Measurements from ENCODE around the gene M1AP. TPM values are rescaled to one million over a fixed set of nuclear protein-coding genes. Genes with fewer than 3 reads are reported as not detected.

The M1AP gene
- total RNA-seq, 4 donors from 2014 or later, result 0.19 TPM; not detected in 3

GRCh38 chr2:74534411-74534810 is 113.7 kb downstream of the M1AP start:
- no peak for DNase-seq
- intact Hi-C loops (cut with DNase I), result no loop called here
- TF ChIP-seq CTCF (IDR thresholded peaks at IDR 0.05), result no peak
- no peak for TF ChIP-seq POLR2A (IDR thresholded peaks at IDR 0.05)

DNA sequence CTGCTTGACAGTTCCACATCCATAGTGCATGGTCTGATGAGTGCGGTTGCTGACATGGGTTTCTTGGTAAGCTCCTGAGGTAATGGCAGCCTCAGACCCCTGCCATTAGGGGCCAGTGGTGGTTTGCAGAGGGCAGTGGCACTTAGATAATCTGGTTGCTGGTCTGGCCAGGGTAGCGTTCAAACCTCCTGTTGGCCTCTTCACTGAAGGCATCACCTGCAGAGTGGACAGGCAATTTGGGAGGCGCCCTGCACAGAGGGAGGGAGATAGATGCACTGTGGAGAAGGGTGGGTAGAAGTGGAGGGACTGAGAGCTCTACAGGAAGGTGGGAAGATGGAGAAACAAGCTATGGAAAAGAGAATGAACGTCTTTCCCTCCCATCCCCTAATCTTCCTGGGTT is 114.7 kb downstream of the M1AP start:
- Histone ChIP-seq H3K4me3 (no peak overlapping the region), H3K9me3 (no peaks in the 10 kb centered on the region), H3K27me3 (peaks cover 0 to 13% (median 0%) of the 10 kb centered on the region in 4 donors), H3K36me3 (peaks cover 0 to 18% (median 10%) of the 10 kb centered on the region in 3 donors), H3K27ac (no peak overlapping the region), H3K4me1 (peaks cover 14 to 35% (median 20%) of the 10 kb centered on the region in 3 donors)
- intact Hi-C loops (cut with DNase I), result no loop called here
- DNase-seq, result no peak
- TF ChIP-seq CTCF (IDR thresholded peaks at IDR 0.05), result no peak
- no peak for TF ChIP-seq POLR2A (IDR thresholded peaks at IDR 0.05)
- WGBS, 2 donors, result 71 to 81% methylated on average over 2 to 3 of the region's 4 CpGs

More at GRCh38 chr2:74534411-74534810, 113.7 kb downstream of the M1AP start:
- H3K36me3 ChIP-seq, result peaks cover 0 to 18% (median 10%) of the 10 kb centered on the region in 3 donors
- peaks cover 9 to 29% (median 14%) of the 10 kb centered on the region in 3 donors for H3K4me1 ChIP-seq
- peaks cover 0 to 22% (median 0%) of the 10 kb centered on the region in 4 donors for H3K27me3 ChIP-seq
- WGBS, 2 donors, result 62% methylated on average over 3 of the region's 12 CpGs; no CpG with 5 or more reads in 1 of the 2 donors
- H3K4me3 ChIP-seq, result no peak overlapping the region
- no peaks in the 10 kb centered on the region for H3K9me3 ChIP-seq
- H3K27ac ChIP-seq, result no peak overlapping the region

DNA sequence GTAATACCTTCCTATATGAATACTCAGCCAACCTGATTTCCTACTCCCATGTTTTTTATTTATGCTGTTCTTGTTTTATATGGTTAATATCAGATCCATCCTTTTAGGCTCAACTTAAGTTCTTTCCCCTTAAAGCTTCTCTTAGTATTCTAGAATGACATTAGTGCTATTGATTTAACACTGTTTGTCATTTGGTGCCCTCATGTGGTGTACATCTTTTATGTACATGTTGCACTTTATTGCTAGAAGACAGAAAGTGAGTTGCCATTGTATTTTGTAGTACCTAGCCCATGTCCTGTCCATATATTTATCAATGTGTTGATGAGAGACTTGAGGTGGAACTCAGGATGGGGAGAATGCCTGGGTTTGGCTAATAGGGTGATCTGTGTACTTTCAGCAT is 115.9 kb downstream of the M1AP start:
- intact Hi-C loops (cut with DNase I), result no loop called here
- peaks cover 0 to 28% (median 13%) of the 10 kb centered on the region in 3 donors for H3K36me3 ChIP-seq
- no peak for DNase-seq
- peaks cover 0 to 3% (median 0%) of the 10 kb centered on the region in 4 donors for H3K27me3 ChIP-seq
- no peak overlapping the region for H3K4me3 ChIP-seq
- H3K9me3 ChIP-seq, result no peaks in the 10 kb centered on the region
- H3K27ac ChIP-seq, result no peak overlapping the region
- TF ChIP-seq POLR2A (IDR thresholded peaks at IDR 0.05) (no peak), CTCF (IDR thresholded peaks at IDR 0.05) (peak in 4 of 6 experiments; percentile 7 to 46 (median 24))
- H3K4me1 ChIP-seq, result peaks cover 18 to 44% (median 28%) of the 10 kb centered on the region in 3 donors

- H3K27me3 ChIP-seq, result no peaks in the 10 kb centered on the region
- H3K9me3 ChIP-seq, result no peaks in the 10 kb centered on the region
- peaks cover 2 to 34% (median 19%) of the 10 kb centered on the region in 3 donors for H3K36me3 ChIP-seq
- TF ChIP-seq POLR2A (IDR thresholded peaks at IDR 0.05) (no peak), CTCF (IDR thresholded peaks at IDR 0.05) (no peak)
- 52 to 84% methylated on average over 6 of the region's 7 CpGs for WGBS, 2 donors
- no peak overlapping the region for H3K4me3 ChIP-seq
- intact Hi-C loops (cut with DNase I), result no loop called here
- H3K27ac ChIP-seq, result no peak overlapping the region
- DNase-seq, result no peak
- H3K4me1 ChIP-seq, result peaks cover 18 to 44% (median 28%) of the 10 kb centered on the region in 3 donors
Observed at GRCh38 chr2:74531666-74532065, 116.5 kb downstream of the M1AP start.

- Histone ChIP-seq H3K4me3 (peak overlapping the region; percentile 83 to 98 (median 90)), H3K27ac (peak overlapping the region; percentile 90 to 95 (median 91)), H3K36me3 (peaks cover 7 to 45% (median 21%) of the 10 kb centered on the region in 3 donors), H3K4me1 (peaks cover 18 to 56% (median 28%) of the 10 kb centered on the region in 3 donors), H3K27me3 (no peaks in the 10 kb centered on the region), H3K9me3 (no peaks in the 10 kb centered on the region)
- no peak for DNase-seq
- WGBS, 2 donors, result 2 to 17% methylated on average over 3 to 19 of the region's 54 CpGs
- intact Hi-C loops (cut with DNase I), result no loop called here
- no peak for TF ChIP-seq CTCF (IDR thresholded peaks at IDR 0.05)
- no peak for TF ChIP-seq POLR2A (IDR thresholded peaks at IDR 0.05)
Observed at GRCh38 chr2:74530239-74531187, 117.6 kb downstream of the M1AP start.

All from esophagus squamous epithelium (tissue), 5 donors.